Mesothelial cell of epicardium (in vitro differentiated cells): ENCODE results near the gene CGNL1. TPM values are rescaled to one million over a fixed set of nuclear protein-coding genes. Genes with fewer than 3 reads are reported as not detected.

Experiments used
- DNase-seq, 2 experiments: peaks; one replicate each; pipeline ENCODE4 v3.0.0; 2021; ENCODE audit warnings: low spot score in 2 of 2; ENCODE audit not compliant: unreplicated experiment in 2 of 2
- H3K27ac Mint-ChIP-seq: 2 replicates; pipeline ENCODE4 v1.8.0; 2021; ENCODE audit warnings: mixed read lengths
- H3K27me3 Mint-ChIP-seq: 2 replicates; pipeline ENCODE4 v1.8.0; 2021; ENCODE audit warnings: low read depth, mixed read lengths
- H3K36me3 Mint-ChIP-seq: 2 replicates; pipeline ENCODE4 v1.8.0; 2021; ENCODE audit warnings: mixed read lengths
- H3K4me1 Mint-ChIP-seq: 2 replicates; pipeline ENCODE4 v1.8.0; 2021; ENCODE audit warnings: mixed read lengths
- H3K4me3 Mint-ChIP-seq: 2 replicates; pipeline ENCODE4 v1.8.0; 2021; ENCODE audit warnings: mild to moderate bottlenecking, moderate library complexity, mixed read lengths
- H3K9me3 Mint-ChIP-seq: 2 replicates; pipeline ENCODE4 v1.8.0; 2021; ENCODE audit warnings: mixed read lengths
- CTCF ChIP-seq: fragments of 200-600 bp; sonication (generic); IDR thresholded peaks from one replicate; pipeline ENCODE4 v1.5.0; 2021; ENCODE audit warnings: antibody characterized with exemption; ENCODE audit not compliant: unreplicated experiment
- total RNA-seq: library from RNA; stranded (reverse); gene quantifications from 3 replicates; pipeline ENCODE4 v1.2.1, GENCODE V29; 2021

Gene CGNL1
- total RNA-seq, 1 donor from 2014 or later = 34.1 TPM

- no peak for DNase-seq
- Mint-ChIP-seq H3K27ac (no peak overlapping the region), H3K4me3 (no peak overlapping the region), H3K4me1 (peaks cover 28% of the 10 kb centered on the region), H3K9me3 (no peaks in the 10 kb centered on the region), H3K36me3 (no peaks in the 10 kb centered on the region), H3K27me3 (no peaks in the 10 kb centered on the region)
- no peak for TF ChIP-seq CTCF
These were observed 41.0 kb upstream of the CGNL1 start for GRCh38 chr15:57335293-57335715.

GRCh38 chr15:57335719-57336118 lies 40.6 kb upstream of the CGNL1 start:
- Mint-ChIP-seq H3K4me1 (peaks cover 29% of the 10 kb centered on the region), H3K9me3 (no peaks in the 10 kb centered on the region)

GRCh38 chr15:57337868-57338411 lies 38.4 kb upstream of the CGNL1 start:
- Mint-ChIP-seq H3K27me3 (no peaks in the 10 kb centered on the region), H3K36me3 (no peaks in the 10 kb centered on the region), H3K27ac (no peak overlapping the region), H3K4me1 (peaks cover 24% of the 10 kb centered on the region), H3K9me3 (no peaks in the 10 kb centered on the region), H3K4me3 (no peak overlapping the region)
- no peak for DNase-seq
- TF ChIP-seq CTCF = no peak

More at GRCh38 chr15:57335719-57336118, 40.6 kb upstream of the CGNL1 start:
- Mint-ChIP-seq H3K27me3 (no peaks in the 10 kb centered on the region), H3K36me3 (no peaks in the 10 kb centered on the region), H3K27ac (no peak overlapping the region), H3K4me3 (no peak overlapping the region)
- no peak for DNase-seq
- no peak for TF ChIP-seq CTCF

GRCh38 chr15:57339321-57339720 lies 37.0 kb upstream of the CGNL1 start:
- Mint-ChIP-seq H3K27ac (no peak overlapping the region), H3K4me3 (no peak overlapping the region), H3K4me1 (peaks cover 24% of the 10 kb centered on the region), H3K9me3 (no peaks in the 10 kb centered on the region), H3K36me3 (no peaks in the 10 kb centered on the region), H3K27me3 (no peaks in the 10 kb centered on the region)
- no peak for TF ChIP-seq CTCF
- DNase-seq = no peak

- H3K4me1 Mint-ChIP-seq = peaks cover 14% of the 10 kb centered on the region
- DNase-seq = peak in 1 of 2 experiments; percentile 57
- peak; percentile 85 for TF ChIP-seq CTCF
- no peak overlapping the region for H3K4me3 Mint-ChIP-seq
- no peaks in the 10 kb centered on the region for H3K27me3 Mint-ChIP-seq
- no peak overlapping the region for H3K27ac Mint-ChIP-seq
- no peaks in the 10 kb centered on the region for H3K9me3 Mint-ChIP-seq
- H3K36me3 Mint-ChIP-seq = no peaks in the 10 kb centered on the region
These were observed 35.5 kb upstream of the CGNL1 start for GRCh38 chr15:57340682-57341259.
